SK-N-SH treated with all-trans-retinoic acid at 6 μM for 48 hours (cell line): ENCODE data around the gene MTCH2.

ENCODE experiments used
- ATAC-seq: fragments of 200-7000 bp; cut with Tn5 transposase; 3 replicates; pipeline ENCODE4 v1.9.1; 2020; ENCODE audit warnings: mild to moderate bottlenecking, moderate library complexity
- ARNTL ChIP-seq: fragments of 450-650 bp; formaldehyde crosslinking; IDR thresholded peaks from 2 replicates; pipeline ENCODE4 v1.5.0; 2020; ENCODE audit warnings: low read depth, mild to moderate bottlenecking, moderate library complexity, borderline replicate concordance
- BACH2 ChIP-seq: fragments of 250-450 bp; sonication (Bioruptor Pico); IDR thresholded peaks from 2 replicates; pipeline ENCODE4 v1.9.0; 2021; ENCODE audit warnings: mild to moderate bottlenecking, borderline replicate concordance
- CREB5 ChIP-seq: fragments of 250-450 bp; sonication (Bioruptor Pico); IDR thresholded peaks from 2 replicates; pipeline ENCODE4 v1.5.1; 2020; ENCODE audit warnings: low read depth, mild to moderate bottlenecking, moderate library complexity
- CSDC2 ChIP-seq: fragments of 250-450 bp; sonication (Bioruptor Pico); IDR thresholded peaks from 2 replicates; pipeline ENCODE4 v1.5.0; 2020; ENCODE audit warnings: mild to moderate bottlenecking, moderate library complexity
- GLIS3 ChIP-seq: fragments of 250-450 bp; sonication (Bioruptor Pico); IDR thresholded peaks from 2 replicates; pipeline ENCODE4 v1.5.0; 2020; ENCODE audit warnings: mild to moderate bottlenecking, moderate library complexity
- PATZ1 ChIP-seq: fragments of 250-450 bp; sonication (Bioruptor Pico); IDR thresholded peaks from 2 replicates; pipeline ENCODE4 v1.8.0; 2020; ENCODE audit warnings: mild to moderate bottlenecking, moderate library complexity, borderline replicate concordance
- POU6F1 ChIP-seq: fragments of 250-450 bp; sonication (Bioruptor Pico); IDR thresholded peaks from 2 replicates; pipeline ENCODE4 v1.8.0; 2021; ENCODE audit warnings: low read depth, mild to moderate bottlenecking, moderate library complexity, borderline replicate concordance
- PPARA ChIP-seq: fragments of 250-450 bp; sonication (Bioruptor Pico); IDR thresholded peaks from 2 replicates; pipeline ENCODE4 v1.5.0; 2020; ENCODE audit warnings: mild to moderate bottlenecking, borderline replicate concordance
- TCF4 ChIP-seq: fragments of 250-450 bp; sonication (Bioruptor Pico); IDR thresholded peaks from 2 replicates; pipeline ENCODE4 v1.8.0; 2021; ENCODE audit warnings: mild to moderate bottlenecking, moderate library complexity, borderline replicate concordance
- ZC3H10 ChIP-seq: fragments of 250-450 bp; sonication (Bioruptor Pico); IDR thresholded peaks from 2 replicates; pipeline ENCODE4 v1.5.1; 2021; ENCODE audit warnings: mild to moderate bottlenecking, moderate library complexity
- ZFP3 ChIP-seq: fragments of 250-450 bp; sonication (Bioruptor Pico); IDR thresholded peaks from 2 replicates; pipeline ENCODE4 v1.5.0; 2020; ENCODE audit warnings: mild to moderate bottlenecking, moderate library complexity
- ZFP30 ChIP-seq: fragments of 450-650 bp; formaldehyde crosslinking; IDR thresholded peaks from 2 replicates; pipeline ENCODE4 v1.5.0; 2022; ENCODE audit warnings: mild to moderate bottlenecking, moderate library complexity
- ZNF70 ChIP-seq: fragments of 450-650 bp; formaldehyde crosslinking; IDR thresholded peaks from 2 replicates; pipeline ENCODE4 v1.5.0; 2020; ENCODE audit warnings: mild to moderate bottlenecking, moderate library complexity
- ZNF8 ChIP-seq: fragments of 450-650 bp; formaldehyde crosslinking; IDR thresholded peaks from 2 replicates; pipeline ENCODE4 v1.5.0; 2020; ENCODE audit warnings: mild to moderate bottlenecking, moderate library complexity
- TF ChIP-seq, protein P1 (sequence below): fragments of 250-450 bp; sonication (Bioruptor Pico); IDR thresholded peaks from 2 replicates; pipeline ENCODE4 v1.5.0; 2020; ENCODE audit warnings: mild to moderate bottlenecking, moderate library complexity

Gene MTCH2

DNA sequence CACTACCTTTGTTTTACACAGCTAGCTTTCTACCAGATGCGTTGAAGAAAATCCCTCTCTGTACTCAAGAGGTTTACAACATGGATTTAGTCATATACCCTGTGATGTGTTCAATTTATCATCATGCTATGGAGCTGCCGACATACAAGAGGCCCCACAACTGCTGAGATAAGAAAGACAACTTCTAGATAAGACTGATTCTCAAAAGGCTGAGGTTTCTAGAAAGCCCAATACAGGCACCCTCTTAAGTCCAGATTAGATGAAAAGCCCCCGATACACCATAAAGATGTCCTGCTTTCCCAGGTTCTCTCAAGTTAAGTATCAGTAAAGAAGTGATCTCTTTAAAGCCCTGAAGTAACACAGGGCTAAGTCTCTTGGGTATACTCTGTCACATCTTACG is 14.3 kb downstream of the MTCH2 start:
- TF ChIP-seq ARNTL (CRISPR knock-in tag) (no peak), TCF4 (CRISPR knock-in tag) (no peak), ZNF8 (CRISPR knock-in tag) (no peak), BACH2 (no peak), CSDC2 (CRISPR knock-in tag) (no peak), ZNF70 (CRISPR knock-in tag) (no peak), ZFP3 (no peak), CREB5 (CRISPR knock-in tag) (no peak), ZFP30 (no peak), PATZ1 (no peak), PPARA (no peak)
- TF ChIP-seq, protein P1, sequence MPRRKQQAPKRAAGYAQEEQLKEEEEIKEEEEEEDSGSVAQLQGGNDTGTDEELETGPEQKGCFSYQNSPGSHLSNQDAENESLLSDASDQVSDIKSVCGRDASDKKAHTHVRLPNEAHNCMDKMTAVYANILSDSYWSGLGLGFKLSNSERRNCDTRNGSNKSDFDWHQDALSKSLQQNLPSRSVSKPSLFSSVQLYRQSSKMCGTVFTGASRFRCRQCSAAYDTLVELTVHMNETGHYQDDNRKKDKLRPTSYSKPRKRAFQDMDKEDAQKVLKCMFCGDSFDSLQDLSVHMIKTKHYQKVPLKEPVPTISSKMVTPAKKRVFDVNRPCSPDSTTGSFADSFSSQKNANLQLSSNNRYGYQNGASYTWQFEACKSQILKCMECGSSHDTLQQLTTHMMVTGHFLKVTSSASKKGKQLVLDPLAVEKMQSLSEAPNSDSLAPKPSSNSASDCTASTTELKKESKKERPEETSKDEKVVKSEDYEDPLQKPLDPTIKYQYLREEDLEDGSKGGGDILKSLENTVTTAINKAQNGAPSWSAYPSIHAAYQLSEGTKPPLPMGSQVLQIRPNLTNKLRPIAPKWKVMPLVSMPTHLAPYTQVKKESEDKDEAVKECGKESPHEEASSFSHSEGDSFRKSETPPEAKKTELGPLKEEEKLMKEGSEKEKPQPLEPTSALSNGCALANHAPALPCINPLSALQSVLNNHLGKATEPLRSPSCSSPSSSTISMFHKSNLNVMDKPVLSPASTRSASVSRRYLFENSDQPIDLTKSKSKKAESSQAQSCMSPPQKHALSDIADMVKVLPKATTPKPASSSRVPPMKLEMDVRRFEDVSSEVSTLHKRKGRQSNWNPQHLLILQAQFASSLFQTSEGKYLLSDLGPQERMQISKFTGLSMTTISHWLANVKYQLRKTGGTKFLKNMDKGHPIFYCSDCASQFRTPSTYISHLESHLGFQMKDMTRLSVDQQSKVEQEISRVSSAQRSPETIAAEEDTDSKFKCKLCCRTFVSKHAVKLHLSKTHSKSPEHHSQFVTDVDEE (CRISPR knock-in tag), result no peak
- ATAC-seq, result no peak

DNA sequence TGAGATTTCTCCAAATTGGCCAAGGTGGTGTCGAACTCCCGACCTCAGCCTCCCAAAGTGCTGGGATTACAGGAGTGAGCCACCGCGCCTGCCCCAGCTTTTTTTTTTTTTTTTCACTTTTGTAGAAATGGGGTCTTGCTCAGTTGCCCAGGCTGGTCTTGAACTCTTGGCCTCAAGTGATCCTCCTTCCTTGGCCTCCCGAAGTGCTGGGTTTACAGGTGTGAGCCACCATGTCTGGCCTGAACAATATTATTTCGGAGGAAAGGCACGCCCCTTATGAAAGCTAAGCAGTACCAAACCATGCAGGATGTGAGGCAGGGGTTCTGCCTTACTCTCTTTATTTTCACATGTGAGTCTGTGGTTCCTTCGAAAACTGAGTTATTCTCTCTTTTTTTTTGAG is 16.1 kb downstream of the MTCH2 start:
- no peak for ATAC-seq
- TF ChIP-seq ZFP30 (no peak), TCF4 (CRISPR knock-in tag) (no peak), ZFP3 (no peak), CSDC2 (CRISPR knock-in tag) (no peak), ARNTL (CRISPR knock-in tag) (no peak), POU6F1 (CRISPR knock-in tag) (no peak), GLIS3 (CRISPR knock-in tag) (no peak), CREB5 (CRISPR knock-in tag) (no peak), ZC3H10 (no peak), ZNF8 (CRISPR knock-in tag) (no peak), PATZ1 (no peak), BACH2 (no peak)
- TF ChIP-seq, protein P1 (CRISPR knock-in tag), result no peak
